Tibial nerve (tissue), 4 donors: Measurements from ENCODE around the gene MEF2A. TPM values are rescaled to one million over a fixed set of nuclear protein-coding genes. Genes with fewer than 3 reads are reported as not detected.
"Not testable (repeated sequence)": the region's sequence is repeated elsewhere in the genome, so short reads cannot be mapped to it uniquely, and the experiment has no call there.

Source experiments
- DNase-seq, 2 donors: peaks; one replicate each; pipeline ENCODE4 v3.0.0-alpha.2; 2019; ENCODE audit warnings: low spot score in 2 of 2
- H3K27ac ChIP-seq, 4 donors: fragments of 200-600 bp; sonication (generic) in 3 of 4; one replicate each; pipeline ENCODE4 v1.5.1; 2017 to 2019; ENCODE audit warnings: mild to moderate bottlenecking in 1 of 4
- H3K27me3 ChIP-seq, 2 donors: fragments of 200-600 bp; sonication (generic) in 1 of 2; one replicate each; pipeline versions ENCODE4 v1.5.1 to v1.6.0; 2017 to 2019
- H3K36me3 ChIP-seq, 3 donors: fragments of 200-600 bp; sonication (generic); one replicate each; pipeline ENCODE4 v1.5.1; 2018 to 2019
- H3K4me1 ChIP-seq, 4 donors: fragments of 200-600 bp; sonication (generic) in 3 of 4; one replicate each; pipeline ENCODE4 v1.5.1; 2017 to 2019
- H3K4me3 ChIP-seq, 4 donors: fragments of 200-600 bp; sonication (generic) in 3 of 4; one replicate each; pipeline ENCODE4 v1.5.1; 2017 to 2019; ENCODE audit warnings: mild to moderate bottlenecking in 1 of 4, moderate library complexity in 1 of 4
- H3K9me3 ChIP-seq, 4 donors: fragments of 200-600 bp; sonication (generic) in 3 of 4; one replicate each; pipeline ENCODE4 v1.5.1; 2017 to 2019
- CTCF ChIP-seq, 5 experiments: fragments of 200-600 bp in 3 of 5; fragments of 450-650 bp in 2 of 5; sonication (generic) in 3 of 5; IDR thresholded peaks; one replicate each; pipeline ENCODE4 v1.5.1; 2016 to 2019; ENCODE audit warnings: antibody characterized with exemption in 5 of 5, mild to moderate bottlenecking in 3 of 5, moderate library complexity in 2 of 5
- EP300 ChIP-seq, 2 donors: sonication (generic); formaldehyde crosslinking; IDR thresholded peaks; one replicate each; pipeline ENCODE4 v1.6.1; 2017; ENCODE audit warnings: antibody characterized with exemption in 2 of 2, mild to moderate bottlenecking in 1 of 2
- POLR2A ChIP-seq, 2 donors: fragments of 450-650 bp; IDR thresholded peaks; one replicate each; pipeline ENCODE4 v1.6.1; 2017; ENCODE audit warnings: antibody characterized with exemption in 2 of 2, mild to moderate bottlenecking in 2 of 2, moderate library complexity in 2 of 2
- WGBS, 2 donors: methylation state at CpG; one replicate each; pipeline ENCODE4 v1.1.5; 2018; 5-methylcytosine and 5-hydroxymethylcytosine counted together
- total RNA-seq, 4 donors: library from RNA; depleted of rRNA; stranded (reverse); fragments of >200 nt; gene quantifications; one replicate each; pipeline ENCODE4 v1.1.0, GENCODE V29; 2016

Gene MEF2A
- total RNA-seq, 4 donors from 2014 or later, result 45.5 to 66.3 (median 55.8) TPM

- 87 to 93% methylated on average over 2 of the region's 2 CpGs for WGBS, 2 donors
- Histone ChIP-seq H3K27me3 (no peaks in the 10 kb centered on the region), H3K4me3 (no peak overlapping the region), H3K36me3 (peaks cover 0 to 4% (median 0%) of the 10 kb centered on the region in 3 donors), H3K9me3 (no peaks in the 10 kb centered on the region), H3K27ac (no peak overlapping the region), H3K4me1 (no peaks in the 10 kb centered on the region)
- TF ChIP-seq POLR2A (IDR thresholded peaks at IDR 0.05), result no peak
- no peak for TF ChIP-seq EP300 (IDR thresholded peaks at IDR 0.05)
- TF ChIP-seq CTCF (IDR thresholded peaks at IDR 0.05), result no peak
- no peak for DNase-seq
Observed at GRCh38 chr15:99657996-99658395, 92.2 kb downstream of the MEF2A start.

GRCh38 chr15:99662903-99663302 is 97.1 kb downstream of the MEF2A start:
- no peak for DNase-seq
- Histone ChIP-seq H3K9me3 (no peaks in the 10 kb centered on the region), H3K27me3 (no peaks in the 10 kb centered on the region), H3K27ac (no peak overlapping the region), H3K36me3 (peaks cover 0 to 4% (median 0%) of the 10 kb centered on the region in 3 donors), H3K4me1 (no peaks in the 10 kb centered on the region), H3K4me3 (no peak overlapping the region)
- no peak for TF ChIP-seq CTCF (IDR thresholded peaks at IDR 0.05)
- TF ChIP-seq POLR2A (IDR thresholded peaks at IDR 0.05), result no peak
- no peak for TF ChIP-seq EP300 (IDR thresholded peaks at IDR 0.05)
- 57 to 61% methylated on average over 2 of the region's 2 CpGs for WGBS, 2 donors

- H3K27ac ChIP-seq, DNase-seq, H3K36me3 ChIP-seq, H3K27me3 ChIP-seq, H3K4me3 ChIP-seq, H3K4me1 ChIP-seq, H3K9me3 ChIP-seq: not testable (repeated sequence)
- 96 to 98% methylated on average over 6 of the region's 6 CpGs for WGBS, 2 donors
Observed at GRCh38 chr15:99666073-99666472, 100.3 kb downstream of the MEF2A start.

GRCh38 chr15:99668533-99669182 is 102.9 kb downstream of the MEF2A start:
- Histone ChIP-seq H3K9me3 (no peaks in the 10 kb centered on the region), H3K27ac (no peak overlapping the region), H3K4me3 (no peak overlapping the region), H3K4me1 (peaks cover 0 to 3% (median 0%) of the 10 kb centered on the region in 4 donors), H3K27me3 (no peaks in the 10 kb centered on the region), H3K36me3 (peaks cover 0 to 9% (median 0%) of the 10 kb centered on the region in 3 donors)
- 92 to 93% methylated on average over 2 of the region's 2 CpGs for WGBS, 2 donors
- DNase-seq, result no peak
- TF ChIP-seq EP300 (IDR thresholded peaks at IDR 0.05) (no peak), CTCF (IDR thresholded peaks at IDR 0.05) (no peak), POLR2A (IDR thresholded peaks at IDR 0.05) (no peak)

GRCh38 chr15:99669250-99669649 is 103.5 kb downstream of the MEF2A start:
- Histone ChIP-seq H3K36me3 (peaks cover 0 to 10% (median 0%) of the 10 kb centered on the region in 3 donors), H3K27ac (no peak overlapping the region), H3K9me3 (no peaks in the 10 kb centered on the region), H3K4me1 (peaks cover 0 to 3% (median 0%) of the 10 kb centered on the region in 4 donors), H3K4me3 (no peak overlapping the region), H3K27me3 (no peaks in the 10 kb centered on the region)
- WGBS, 2 donors, result 47 to 66% methylated on average over 1 of the region's 1 CpG
- TF ChIP-seq EP300 (IDR thresholded peaks at IDR 0.05) (no peak), CTCF (IDR thresholded peaks at IDR 0.05) (no peak), POLR2A (IDR thresholded peaks at IDR 0.05) (no peak)
- no peak for DNase-seq
